SU-DHL-6 (cell line): ENCODE data around the gene ORC3.

Experiments
- H2AFZ ChIP-seq: fragments of 200-600 bp; sonication (generic); 2 replicates; pipeline ENCODE4 v1.6.1; 2014; ENCODE audit warnings: low read depth, mild to moderate bottlenecking, moderate library complexity, mixed read lengths, antibody characterized with exemption, low read length; ENCODE audit not compliant: severe bottlenecking
- H3F3A ChIP-seq: fragments of 200-600 bp; shearing (Covaris generic); 2 replicates; pipeline ENCODE4 v1.6.0; 2016; ENCODE audit warnings: antibody characterized with exemption, mild to moderate bottlenecking; ENCODE audit not compliant: insufficient read depth
- H3K27ac ChIP-seq: fragments of 200-600 bp; sonication (generic); 2 replicates; pipeline ENCODE4 v1.5.1; 2016; ENCODE audit warnings: low read depth, mild to moderate bottlenecking, low read length, moderate library complexity, mixed read lengths
- H3K27me3 ChIP-seq: fragments of 200-600 bp; sonication (generic), shearing (Covaris generic); 2 replicates; pipeline ENCODE4 v1.6.0; 2014; ENCODE audit warnings: mild to moderate bottlenecking, low read length
- H3K36me3 ChIP-seq: fragments of 200-600 bp; sonication (generic); 2 replicates; pipeline ENCODE4 v1.6.1; 2014; ENCODE audit warnings: mild to moderate bottlenecking, low read length, mixed read lengths
- H3K4me2 ChIP-seq: fragments of 300-600, 200-600 bp; shearing (Covaris generic), sonication (generic); 2 replicates; pipeline ENCODE4 v1.6.0; 2014; ENCODE audit warnings: low read length, low read depth, mild to moderate bottlenecking; ENCODE audit not compliant: poor library complexity, severe bottlenecking
- H3K4me3 ChIP-seq: fragments of 200-600 bp; sonication (generic); 2 replicates; pipeline ENCODE4 v1.5.1; 2014; ENCODE audit warnings: antibody characterized with exemption, low read length, mild to moderate bottlenecking, mixed read lengths; ENCODE audit not compliant: insufficient read depth, poor library complexity, severe bottlenecking
- H3K79me2 ChIP-seq: fragments of 200-600 bp; sonication (generic); 2 replicates; pipeline ENCODE4 v1.6.1; 2014; ENCODE audit warnings: mild to moderate bottlenecking, low read length, moderate library complexity; ENCODE audit not compliant: insufficient read depth
- H3K9ac ChIP-seq: fragments of 200-600 bp; sonication (generic); 2 replicates; pipeline ENCODE4 v1.7.0; 2014; ENCODE audit warnings: mild to moderate bottlenecking, low read length
- H3K9me2 ChIP-seq: fragments of 200-600 bp; sonication (generic); replicated peaks from 2 replicates; pipeline ENCODE4 v1.6.1; 2014; ENCODE audit warnings: low read length; ENCODE audit not compliant: insufficient read depth
- H3K9me3 ChIP-seq: fragments of 200-600 bp; sonication (generic); 2 replicates; pipeline ENCODE4 v1.6.1; 2014; ENCODE audit warnings: low read length, mixed read lengths; ENCODE audit not compliant: insufficient read depth
- H4K20me1 ChIP-seq: fragments of 200-600 bp; sonication (generic); 2 replicates; pipeline ENCODE4 v1.6.1; 2014; ENCODE audit warnings: low read depth, mild to moderate bottlenecking, antibody characterized with exemption, low read length, moderate library complexity, mixed read lengths
- CTCF ChIP-seq: fragments of 200-600 bp; sonication (generic); IDR thresholded peaks from one replicate; pipeline ENCODE4 v1.5.1; 2017; ENCODE audit warnings: antibody characterized with exemption, mild to moderate bottlenecking, low read length, moderate library complexity; ENCODE audit not compliant: insufficient read depth, poor library complexity, severe bottlenecking
- EZH2phosphoT487 ChIP-seq: fragments of 200-600 bp; sonication (generic), shearing (Covaris generic); conservative IDR thresholded peaks from 2 replicates; pipeline ENCODE4 v1.6.1; 2018; ENCODE audit warnings: mild to moderate bottlenecking, antibody characterized with exemption, low read length, moderate library complexity, mixed read lengths

Gene ORC3

GRCh38 chr6:87660226-87660911 is 70.4 kb downstream of the ORC3 start:
- H3K27ac ChIP-seq = no peak overlapping the region
- no peak overlapping the region for H3K4me3 ChIP-seq
- peaks cover 10% of the 10 kb centered on the region; the same call in 1 of the 2 replicates for H3K36me3 ChIP-seq
- no peak overlapping the region for H2AFZ ChIP-seq
- peaks cover 22% of the 10 kb centered on the region for H3F3A ChIP-seq
- H3K27me3 ChIP-seq = no peaks in the 10 kb centered on the region
- H3K9me3 ChIP-seq = no peaks in the 10 kb centered on the region
- TF ChIP-seq EZH2phosphoT487 (no peak), CTCF (no peak)
- H3K79me2 ChIP-seq = no peaks in the 10 kb centered on the region
- H3K4me2 ChIP-seq = no peak overlapping the region
- H4K20me1 ChIP-seq = no peaks in the 10 kb centered on the region
- no peak overlapping the region for H3K9ac ChIP-seq
- no peaks in the 10 kb centered on the region for H3K9me2 ChIP-seq

DNA sequence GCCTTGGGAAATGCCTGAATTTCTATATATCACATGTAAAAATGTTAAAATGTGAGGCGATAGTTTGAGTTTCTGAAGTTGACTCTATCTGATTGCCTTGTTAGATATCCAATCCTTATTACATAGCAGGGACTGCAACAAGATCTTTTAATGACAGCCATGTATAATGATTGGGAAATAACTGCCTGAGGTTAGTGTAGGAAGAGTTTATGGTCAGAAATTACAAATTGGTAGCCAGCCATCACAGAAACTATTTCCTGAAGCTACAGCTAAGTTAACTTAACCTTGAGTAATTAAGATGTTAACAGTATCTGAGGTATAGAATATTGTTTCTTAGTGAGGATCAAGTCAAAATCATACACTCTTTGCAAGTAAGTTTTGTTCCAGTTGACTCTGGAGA is 71.1 kb downstream of the ORC3 start:
- Histone ChIP-seq H3K36me3 (peaks cover 10% of the 10 kb centered on the region; the same call in 1 of the 2 replicates), H3K27ac (no peak overlapping the region), H3K9me3 (no peaks in the 10 kb centered on the region), H3K4me2 (no peak overlapping the region), H3K27me3 (no peaks in the 10 kb centered on the region), H2AFZ (no peak overlapping the region), H3K9ac (no peak overlapping the region), H3F3A (peaks cover 29% of the 10 kb centered on the region), H3K4me3 (no peak overlapping the region), H3K9me2 (no peaks in the 10 kb centered on the region), H3K79me2 (no peaks in the 10 kb centered on the region), H4K20me1 (no peaks in the 10 kb centered on the region)
- TF ChIP-seq EZH2phosphoT487 (no peak), CTCF (no peak)

- Histone ChIP-seq H3K27me3 (no peaks in the 10 kb centered on the region), H3K9me2 (no peaks in the 10 kb centered on the region), H4K20me1 (no peaks in the 10 kb centered on the region), H3K9me3 (no peaks in the 10 kb centered on the region), H3K4me2 (no peak overlapping the region), H3K27ac (no peak overlapping the region), H3F3A (peaks cover 29% of the 10 kb centered on the region), H3K9ac (no peak overlapping the region), H2AFZ (no peak overlapping the region), H3K4me3 (no peak overlapping the region), H3K36me3 (peaks cover 10% of the 10 kb centered on the region; the same call in 1 of the 2 replicates), H3K79me2 (no peaks in the 10 kb centered on the region)
- TF ChIP-seq CTCF (no peak), EZH2phosphoT487 (no peak)
These were observed 71.6 kb downstream of the ORC3 start for GRCh38 chr6:87661503-87661902.
